ENCODE results near the gene ITGB3.

Gene ITGB3

GRCh38 chr17:47358652-47359051 lies 105.0 kb downstream of the ITGB3 start:
- DNase-seq = no peak
